ENCODE results near the gene SUN5. TPM values are rescaled to one million over a fixed set of nuclear protein-coding genes. Genes with fewer than 3 reads are reported as not detected.

The SUN5 gene
- total RNA-seq, 1 donor from 2014 or later = not detected

- DNase-seq = no peak
Observed at GRCh38 chr20:33012327-33013189, 8.3 kb upstream of the SUN5 start.

GRCh38 chr20:33010674-33011449, 6.6 kb upstream of the SUN5 start:
- DNase-seq = no peak

GRCh38 chr20:33010133-33010504, 5.9 kb upstream of the SUN5 start:
- no peak for DNase-seq

GRCh38 chr20:33009214-33010132, 5.2 kb upstream of the SUN5 start:
- peak; percentile 4 for DNase-seq

- no peak for DNase-seq
Observed at GRCh38 chr20:33008336-33009213, 4.3 kb upstream of the SUN5 start.

- no peak for DNase-seq
Observed at GRCh38 chr20:33007376-33008335, 3.4 kb upstream of the SUN5 start, which contains the start of gene BPIFB2. Gene BPIFB2, plus strand, starts transcription at chr20:33007704. Its CDS starts 871 bp downstream, at chr20:33008575.

- DNase-seq = no peak
Observed at GRCh38 chr20:33006776-33007375, 2.6 kb upstream of the SUN5 start.

GRCh38 chr20:33005908-33006775, 1.9 kb upstream of the SUN5 start:
- no peak for DNase-seq

- peak; percentile 23 for DNase-seq
Observed at GRCh38 chr20:33005132-33005566, 916 bp upstream of the SUN5 start.

- no peak for DNase-seq
Observed at GRCh38 chr20:33002087-33002808, 2.0 kb downstream of the SUN5 start.

- no peak for DNase-seq
Observed at GRCh38 chr20:33000802-33001466, 3.3 kb downstream of the SUN5 start.

- peak; percentile 5 for DNase-seq
Observed at GRCh38 chr20:32999603-33000250, 4.5 kb downstream of the SUN5 start.

GRCh38 chr20:32997431-32997830, 6.8 kb downstream of the SUN5 start:
- DNase-seq = no peak

GRCh38 chr20:32995802-32996201, 8.4 kb downstream of the SUN5 start:
- DNase-seq = no peak

- DNase-seq = no peak
Observed at GRCh38 chr20:32993496-32994050, 10.7 kb downstream of the SUN5 start.

- DNase-seq = no peak
Observed at GRCh38 chr20:32991792-32992641, 12.2 kb downstream of the SUN5 start.

Measured in dermis blood vessel endothelial cell (primary cell).